NOMO-1 (cell line): ENCODE results near the gene CENATAC.
A peak's percentile ranks its signal among the peaks of the same experiment; 100 is the strongest.
"Not testable (repeated sequence)": the region's sequence is repeated elsewhere in the genome, so short reads cannot be mapped to it uniquely, and the experiment has no call there.

Experiments
- DNase-seq, 2 experiments: peaks; one replicate each; lab custom pipeline; 2025; ENCODE audit not compliant: unreplicated experiment in 2 of 2; lab: John Stamatoyannopoulos, UW

CENATAC gene

GRCh38 chr11:118991486-118992038 lies 6.4 kb upstream of the CENATAC start:
- not testable (repeated sequence) for DNase-seq

DNA sequence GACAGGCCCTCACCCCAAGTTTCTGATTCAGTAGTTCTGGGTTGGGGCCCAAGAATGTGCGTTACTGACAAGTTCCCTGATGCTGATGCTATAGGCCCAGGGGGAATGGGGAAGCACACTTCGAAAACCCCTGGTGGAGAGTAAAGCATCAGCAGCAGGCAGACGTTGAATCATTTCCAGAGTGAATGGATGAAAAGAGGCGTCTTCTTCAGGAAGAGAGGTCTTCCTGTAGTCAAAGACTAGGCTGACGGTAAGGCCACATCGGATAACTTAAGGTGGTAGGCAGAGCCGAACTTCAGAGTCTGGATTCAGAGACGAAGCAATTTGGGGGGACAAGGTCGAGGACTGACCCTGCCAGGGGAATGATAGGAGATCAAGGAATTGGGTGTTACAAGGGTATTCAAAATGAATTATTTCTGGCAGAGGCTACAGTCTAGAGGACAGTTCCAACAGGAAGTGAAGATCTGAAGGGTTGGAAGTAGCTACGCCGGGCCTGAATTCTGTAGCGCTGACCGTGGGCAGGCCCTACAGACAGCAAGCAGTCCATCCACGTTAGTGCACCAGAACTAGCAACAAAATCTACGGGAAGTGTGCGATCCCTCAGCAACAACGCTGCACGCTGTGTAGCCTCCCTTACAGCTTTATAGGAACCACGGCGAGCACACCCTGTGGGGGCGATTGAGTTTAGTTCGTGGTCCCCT lies 862 bp upstream of the CENATAC start:
- peak; percentile 26 to 71 for DNase-seq

DNA sequence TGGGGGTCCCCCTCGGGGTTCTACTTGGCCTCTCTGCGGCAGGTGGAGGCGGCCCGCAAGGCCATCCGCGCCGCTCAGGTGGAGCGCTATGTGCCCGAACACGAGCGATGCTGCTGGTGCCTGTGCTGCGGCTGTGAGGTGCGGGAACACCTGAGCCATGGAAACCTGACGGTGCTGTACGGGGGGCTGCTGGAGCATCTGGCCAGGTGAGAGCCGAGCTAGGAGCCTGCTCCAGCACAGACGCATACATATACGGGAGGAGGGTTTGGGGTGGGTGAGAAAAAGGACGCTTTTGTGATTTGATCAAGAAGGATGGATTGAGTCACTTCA lies 415 bp downstream of the CENATAC start:
- DNase-seq = no peak

DNA sequence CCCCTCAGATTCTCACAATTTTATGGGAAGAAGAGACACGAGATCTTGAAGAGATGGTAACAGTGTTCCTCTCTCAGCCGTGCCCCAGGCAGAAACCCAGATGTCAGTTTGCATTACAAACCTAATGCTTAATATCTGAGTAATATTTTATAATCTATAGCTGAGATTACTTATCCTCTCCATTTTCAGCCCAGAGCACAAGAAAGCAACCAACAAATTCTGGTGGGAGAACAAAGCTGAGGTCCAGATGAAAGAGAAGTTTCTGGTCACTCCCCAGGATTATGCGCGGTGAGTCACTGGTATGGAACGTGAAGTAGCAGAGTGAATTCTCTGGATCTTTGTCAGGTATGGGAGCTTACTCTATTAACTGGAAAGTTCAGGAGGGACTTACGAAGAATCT lies 884 bp downstream of the CENATAC start:
- no peak for DNase-seq

DNA sequence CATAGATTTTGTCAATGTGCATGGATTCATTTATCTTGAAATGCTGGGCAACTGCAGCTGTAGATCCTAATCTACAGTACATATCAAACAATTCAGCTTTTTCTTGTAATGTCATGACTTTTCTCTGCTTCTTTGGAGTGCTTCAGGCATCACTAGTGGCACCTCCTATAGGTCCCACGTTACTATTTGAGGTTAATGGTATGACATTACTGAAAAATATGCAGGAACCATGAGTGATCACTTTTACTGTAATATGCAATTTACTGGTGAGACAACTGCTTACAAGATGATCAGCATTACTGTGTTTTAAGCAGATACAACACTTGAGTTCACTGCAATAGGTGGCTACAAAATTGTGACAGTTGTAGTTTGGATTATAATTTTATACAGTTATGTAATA lies 3.0 kb downstream of the CENATAC start:
- no peak for DNase-seq

- no peak for DNase-seq
Measured at GRCh38 chr11:119006656-119007055, 8.7 kb downstream of the CENATAC start.

DNA sequence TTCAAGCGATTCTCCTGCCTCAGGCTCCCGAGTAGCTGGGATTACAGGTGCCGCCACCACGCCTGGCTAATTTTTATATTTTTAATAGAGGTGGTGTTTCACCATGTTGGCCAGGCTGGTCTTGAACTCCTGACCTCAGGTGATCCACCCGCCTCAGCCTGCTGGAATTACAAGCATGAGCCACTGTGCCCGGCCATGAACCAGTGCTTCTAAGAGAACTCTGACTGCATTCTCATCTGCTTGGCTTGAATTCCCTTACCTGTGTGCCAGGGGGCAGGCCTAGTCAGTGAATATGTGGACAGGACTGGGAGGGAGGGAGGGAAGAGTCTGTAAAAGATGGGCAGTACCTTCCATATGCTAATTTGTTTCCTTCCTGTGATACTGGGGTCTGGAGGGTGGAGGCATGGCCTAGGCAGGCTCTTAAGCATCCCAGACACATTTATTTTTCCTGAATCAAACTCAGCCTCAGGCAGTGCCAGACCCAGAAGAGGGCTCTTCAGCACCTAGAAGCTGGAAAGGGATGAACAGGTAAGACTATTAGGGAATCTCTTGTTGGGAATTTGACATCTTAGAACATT lies 13.6 kb downstream of the CENATAC start:
- no peak for DNase-seq

DNA sequence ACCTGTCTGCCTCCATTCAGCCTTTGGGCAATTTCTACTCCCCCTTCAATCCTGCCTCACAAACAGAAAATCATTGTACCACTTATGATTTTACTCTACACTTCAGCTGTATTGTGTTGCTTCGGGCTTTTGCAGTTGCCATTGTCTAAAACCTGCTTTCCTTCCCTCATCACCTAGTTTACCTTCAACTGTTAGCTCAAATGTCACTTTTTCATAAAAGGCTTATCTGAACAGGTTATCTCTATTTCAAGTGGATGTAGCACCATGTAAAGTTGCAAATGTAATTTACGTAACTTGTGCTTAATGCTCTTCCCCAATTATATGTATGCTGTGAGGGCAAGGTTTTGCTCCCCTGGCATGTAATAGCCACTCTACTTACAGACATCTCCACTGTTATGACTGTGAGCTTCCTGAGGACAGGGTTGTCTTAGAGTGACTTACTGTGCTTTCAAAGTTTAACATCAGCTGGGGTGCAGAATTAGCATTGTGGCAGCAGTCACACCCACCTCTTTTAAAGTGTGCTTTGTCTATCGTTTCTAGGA lies 14.8 kb downstream of the CENATAC start:
- DNase-seq = no peak

- no peak for DNase-seq
Measured at GRCh38 chr11:119014209-119014924, 16.4 kb downstream of the CENATAC start.

- DNase-seq = no peak
Measured at GRCh38 chr11:119015054-119015611, 17.2 kb downstream of the CENATAC start.

- no peak for DNase-seq
Measured at GRCh38 chr11:119016216-119017009, 18.5 kb downstream of the CENATAC start.

DNA sequence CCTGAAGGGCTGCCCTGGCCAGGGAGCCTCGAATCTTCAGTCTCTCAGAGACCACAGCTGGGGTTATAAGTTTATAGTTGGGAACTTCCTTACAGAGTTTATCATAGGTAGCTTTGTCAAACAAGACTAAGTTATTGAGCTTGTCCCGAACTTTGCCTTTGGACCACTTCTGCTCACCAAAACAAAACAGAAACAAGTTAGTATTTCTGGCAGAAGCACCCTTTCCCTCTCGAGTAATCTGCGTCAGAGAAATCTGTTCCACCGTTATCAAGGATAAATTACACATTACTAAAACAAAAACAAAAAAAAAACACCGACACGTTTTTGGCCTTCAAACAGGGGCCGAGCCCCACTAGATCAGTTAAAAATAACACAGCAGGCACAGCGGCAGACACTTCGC lies 19.4 kb downstream of the CENATAC start:
- DNase-seq = not testable (repeated sequence)

DNA sequence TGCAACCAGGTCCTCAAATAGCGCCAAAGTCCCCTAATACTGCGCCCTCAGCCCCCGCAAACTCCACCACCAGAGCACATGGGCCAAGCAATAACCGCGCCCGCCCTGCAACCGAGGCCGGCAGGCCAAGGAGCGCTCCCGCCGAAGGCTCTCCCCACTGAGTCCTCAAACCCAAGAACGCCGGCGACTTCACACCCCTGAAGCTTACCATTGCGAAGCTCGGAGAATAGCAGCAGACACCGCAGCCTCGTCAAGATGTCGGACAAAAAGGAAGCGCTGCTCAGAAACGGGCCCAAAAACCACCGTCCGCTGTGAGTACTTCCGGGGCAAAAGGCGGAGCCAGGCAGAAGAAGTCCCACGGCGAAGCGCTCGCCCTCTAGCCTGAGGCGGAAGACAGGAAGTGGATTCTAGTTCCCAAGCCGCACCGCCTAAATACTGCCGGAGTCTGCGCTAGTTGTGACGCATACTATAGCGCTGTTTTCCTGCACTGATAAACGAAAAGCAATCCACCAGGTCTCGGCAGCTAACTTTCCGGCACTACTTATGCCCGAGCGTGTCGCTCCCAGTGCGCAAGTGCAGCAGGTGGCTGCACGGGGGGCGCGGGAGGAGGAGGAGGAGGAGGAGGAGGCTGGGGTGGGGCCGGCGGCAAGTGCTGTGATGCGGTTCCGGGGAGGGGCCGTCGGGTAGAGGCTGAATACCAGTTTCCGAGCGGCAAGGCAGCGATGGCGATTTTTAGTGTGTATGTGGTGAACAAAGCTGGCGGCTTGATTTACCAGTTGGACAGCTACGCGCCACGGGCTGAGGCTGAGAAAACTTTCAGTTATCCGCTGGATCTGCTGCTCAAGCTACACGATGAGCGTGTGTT lies 20.4 kb downstream of the CENATAC start, which contains the start of the genes RPS25 and TRAPPC4:
TSS of gene RPS25 (minus strand) at position 270 of the 865 bp plus-strand sequence. CDS start at position 211, 59 bp downstream.
TSS of gene TRAPPC4 (plus strand) at position 693 of the 865 bp plus-strand sequence. CDS start at position 723, 30 bp downstream.
- peak; percentile 94 to 97 for DNase-seq

DNA sequence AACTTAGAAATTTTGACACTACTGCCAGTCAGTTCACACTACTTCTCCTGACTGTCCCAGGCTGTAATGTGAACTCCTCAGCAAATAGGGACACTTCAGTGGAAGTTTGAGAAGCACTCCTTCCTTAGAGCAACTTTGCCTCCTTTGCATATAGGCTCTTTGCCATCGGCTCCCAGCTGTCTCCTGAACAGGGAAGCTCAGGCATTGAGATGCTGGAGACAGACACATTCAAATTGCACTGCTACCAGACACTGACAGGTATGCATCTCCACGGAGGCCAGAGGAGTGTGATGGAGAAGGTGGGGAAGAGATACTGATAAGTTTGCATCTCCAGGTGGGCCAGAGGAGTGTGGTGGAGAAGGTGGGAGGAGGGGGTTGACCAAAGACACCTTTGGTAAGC lies 22.1 kb downstream of the CENATAC start:
- DNase-seq = no peak

DNA sequence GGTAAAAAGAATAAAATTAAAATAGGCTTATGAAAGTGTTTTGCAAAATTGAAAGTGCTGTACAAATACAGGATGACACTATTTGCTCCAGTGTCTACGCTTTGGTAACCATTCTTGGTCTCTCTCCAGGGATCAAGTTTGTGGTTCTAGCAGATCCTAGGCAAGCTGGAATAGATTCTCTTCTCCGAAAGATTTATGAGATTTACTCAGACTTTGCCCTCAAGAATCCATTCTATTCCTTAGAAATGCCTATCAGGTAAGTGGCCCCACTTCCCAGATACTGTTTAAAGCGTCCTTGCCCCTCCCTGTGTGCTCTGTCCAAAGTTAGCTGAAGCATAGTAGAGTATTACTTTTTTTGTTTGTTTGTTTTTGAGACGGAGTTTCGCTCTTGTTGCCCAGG lies 23.7 kb downstream of the CENATAC start:
- DNase-seq = no peak

- DNase-seq = no peak
Measured at GRCh38 chr11:119023741-119024140, 25.8 kb downstream of the CENATAC start.

DNA sequence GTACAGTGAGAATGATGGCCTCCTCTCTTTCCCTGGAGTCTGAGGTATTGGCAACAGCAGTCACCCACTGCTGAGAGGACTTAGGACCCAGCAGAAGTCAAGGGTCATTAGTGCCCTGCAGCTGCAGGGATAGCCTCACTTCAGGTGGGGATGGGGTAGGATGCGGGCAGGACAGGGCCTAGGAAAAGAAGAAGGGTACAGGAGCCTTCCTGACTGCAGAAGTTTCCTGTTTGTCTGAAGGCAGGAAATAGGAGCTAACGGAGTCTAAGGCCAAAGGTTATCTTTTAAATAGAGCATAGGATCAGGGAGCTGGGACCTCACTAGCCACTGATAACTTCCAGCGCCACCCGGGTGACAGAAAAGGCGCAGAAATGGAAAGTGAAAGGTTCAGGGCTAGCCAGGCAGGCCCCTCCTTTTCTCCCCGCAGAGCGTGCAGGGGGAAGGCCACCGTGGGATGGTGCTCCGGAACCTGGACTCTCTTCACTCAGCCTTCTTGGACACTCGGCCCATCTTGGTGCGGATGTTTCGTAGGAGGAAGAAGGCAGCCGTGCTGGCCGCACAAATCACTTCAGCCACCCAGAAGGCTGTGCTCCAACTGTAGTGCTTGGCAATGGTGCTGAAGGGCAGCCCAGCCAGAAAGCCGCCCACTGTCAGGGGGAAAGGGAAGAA lies 26.6 kb downstream of the CENATAC start:
- DNase-seq = no peak

GRCh38 chr11:119025099-119025473 lies 27.1 kb downstream of the CENATAC start:
- DNase-seq = no peak

- no peak for DNase-seq
Measured at GRCh38 chr11:119025541-119025940, 27.6 kb downstream of the CENATAC start.
